ENCODE data around the gene SETD7. TPM values are rescaled to one million over a fixed set of nuclear protein-coding genes. Genes with fewer than 3 reads are reported as not detected.
"Not testable (repeated sequence)": the region's sequence is repeated elsewhere in the genome, so short reads cannot be mapped to it uniquely, and the experiment has no call there.

The SETD7 gene
- total RNA-seq, 5 donors from 2014 or later (not counting 1 experiment from before 2014, with no cell fraction given) = 6.5 to 17.5 (median 10.3) TPM

- Mint-ChIP-seq H3K4me3 (no peak overlapping the region), H3K27ac (no peak overlapping the region), H3K27me3 (no peaks in the 10 kb centered on the region), H3K4me1 (peaks cover 20 to 25% (median 21%) of the 10 kb centered on the region in 3 donors), H3K36me3 (peaks cover 55% of the 10 kb centered on the region), H3K9me3 (peaks cover 6 to 26% (median 7%) of the 10 kb centered on the region in 3 donors)
- no peak for DNase-seq
- Histone ChIP-seq H3K9me3 (peaks cover 2% of the 10 kb centered on the region), H3K4me1 (ENCODE audit: control insufficient read depth in 1 of 2, extremely low read depth in 1 of 2, insufficient read depth in 2 of 2, low read length in 2 of 2) (peaks cover 0 to 4% of the 10 kb centered on the region in 2 experiments), H3K27me3 (replicated peaks in 1 of 2; ENCODE audit: control insufficient read depth in 2 of 2, extremely low read depth in 1 of 2, insufficient read depth in 2 of 2, low read length in 1 of 2) (no peaks in the 10 kb centered on the region), H3K27ac (ENCODE audit: low read length) (no peak overlapping the region), H3K4me3 (ENCODE audit: control insufficient read depth in 1 of 2, extremely low read depth in 1 of 2, low read length in 1 of 2) (no peak overlapping the region), H3K36me3 (ENCODE audit: control insufficient read depth in 2 of 2, extremely low read depth in 1 of 2, insufficient read depth in 1 of 2, low read length in 1 of 2) (peaks cover 0 to 9% of the 10 kb centered on the region in 2 donors)
- WGBS (ENCODE audit: insufficient coverage) = 92% methylated on average over 2 of the region's 6 CpGs
- CTCF ChIA-PET = interaction anchor here (0.7 kb wide), 2 partner anchors 69 to 441 kb away, joined by 6 read pairs; no protein-coding TSS in a partner anchor
- POLR2A ChIA-PET = no interaction called here
- no peak for ATAC-seq (replicated peaks in 1 of 4)
These were observed 84.9 kb downstream of the SETD7 start for GRCh38 chr4:139470997-139471665.

- peaks cover 21 to 28% (median 26%) of the 10 kb centered on the region in 3 donors for H3K4me1 Mint-ChIP-seq
- Histone ChIP-seq H3K36me3 (ENCODE audit: control insufficient read depth in 2 of 2, extremely low read depth in 1 of 2, insufficient read depth in 1 of 2, low read length in 1 of 2) (peaks cover 0 to 9% of the 10 kb centered on the region in 2 donors), H3K9me3 (peaks cover 2% of the 10 kb centered on the region), H3K4me1 (ENCODE audit: control insufficient read depth in 1 of 2, extremely low read depth in 1 of 2, insufficient read depth in 2 of 2, low read length in 2 of 2) (peaks cover 0 to 4% of the 10 kb centered on the region in 2 experiments), H3K27me3 (replicated peaks in 1 of 2; ENCODE audit: control insufficient read depth in 2 of 2, extremely low read depth in 1 of 2, insufficient read depth in 2 of 2, low read length in 1 of 2) (no peaks in the 10 kb centered on the region), H3K27ac (ENCODE audit: low read length) (no peak overlapping the region), H3K4me3 (ENCODE audit: control insufficient read depth in 1 of 2, extremely low read depth in 1 of 2, low read length in 1 of 2) (no peak overlapping the region)
- no peak overlapping the region for H3K27ac Mint-ChIP-seq
- H3K36me3 Mint-ChIP-seq = peaks cover 54% of the 10 kb centered on the region
- POLR2A ChIA-PET = no interaction called here
- CTCF ChIA-PET = interaction anchor here in 1 of 2 donors (0.7 kb wide), 1 partner anchor 31 kb away, joined by 3 read pairs; no protein-coding TSS in a partner anchor
- peaks cover 6 to 26% (median 7%) of the 10 kb centered on the region in 3 donors for H3K9me3 Mint-ChIP-seq
- H3K4me3 Mint-ChIP-seq = no peak overlapping the region
- no peak for DNase-seq
- no peaks in the 10 kb centered on the region for H3K27me3 Mint-ChIP-seq
- ATAC-seq (replicated peaks in 1 of 4) = no peak
These were observed 85.7 kb downstream of the SETD7 start for GRCh38 chr4:139470295-139470694.

DNA sequence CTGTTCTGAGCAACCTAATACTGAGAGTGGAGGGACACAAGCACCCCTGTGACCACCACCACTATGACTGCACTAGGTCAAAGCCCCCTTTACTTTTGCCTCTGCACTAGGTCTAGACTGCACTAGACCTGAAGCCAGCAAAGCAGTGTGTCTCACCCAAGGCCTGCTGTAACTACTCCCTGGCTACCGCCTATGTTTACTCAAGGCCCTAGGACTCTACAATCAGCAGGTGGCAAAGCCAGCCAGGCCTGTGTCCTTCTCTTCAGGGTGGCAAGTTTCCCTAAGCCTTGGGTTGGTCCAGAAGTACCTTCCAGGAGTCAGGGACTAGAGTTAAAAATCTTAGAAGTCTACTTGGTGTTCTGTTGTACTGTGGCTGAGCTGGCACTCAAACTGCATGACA is 86.2 kb downstream of the SETD7 start:
- H3K27me3 Mint-ChIP-seq = no peaks in the 10 kb centered on the region
- H3K27me3 ChIP-seq (replicated peaks in 1 of 2; ENCODE audit: control insufficient read depth in 2 of 2, extremely low read depth in 1 of 2, insufficient read depth in 2 of 2, low read length in 1 of 2) = no peaks in the 10 kb centered on the region
- 100% methylated on average over 1 of the region's 1 CpG for WGBS (ENCODE audit: insufficient coverage)
- peaks cover 0 to 4% of the 10 kb centered on the region in 2 experiments for H3K4me1 ChIP-seq (ENCODE audit: control insufficient read depth in 1 of 2, extremely low read depth in 1 of 2, insufficient read depth in 2 of 2, low read length in 2 of 2)
- H3K36me3 ChIP-seq (ENCODE audit: control insufficient read depth in 2 of 2, extremely low read depth in 1 of 2, insufficient read depth in 1 of 2, low read length in 1 of 2) = peaks cover 0 to 9% of the 10 kb centered on the region in 2 donors
- H3K4me3 Mint-ChIP-seq = no peak overlapping the region
- no peak overlapping the region for H3K27ac Mint-ChIP-seq
- no peak for ATAC-seq (replicated peaks in 1 of 4)
- ChIA-PET POLR2A (no interaction called here), CTCF (interaction anchor here in 1 of 2 donors (0.7 kb wide), 1 partner anchor 31 kb away, joined by 3 read pairs; no protein-coding TSS in a partner anchor)
- H3K9me3 Mint-ChIP-seq = peaks cover 6 to 26% (median 7%) of the 10 kb centered on the region in 3 donors
- H3K36me3 Mint-ChIP-seq = peaks cover 54% of the 10 kb centered on the region
- H3K27ac ChIP-seq (ENCODE audit: low read length) = no peak overlapping the region
- no peak for DNase-seq
- H3K9me3 ChIP-seq = peaks cover 2% of the 10 kb centered on the region
- peaks cover 25 to 33% (median 29%) of the 10 kb centered on the region in 3 donors for H3K4me1 Mint-ChIP-seq
- H3K4me3 ChIP-seq (ENCODE audit: control insufficient read depth in 1 of 2, extremely low read depth in 1 of 2, low read length in 1 of 2) = no peak overlapping the region

DNA sequence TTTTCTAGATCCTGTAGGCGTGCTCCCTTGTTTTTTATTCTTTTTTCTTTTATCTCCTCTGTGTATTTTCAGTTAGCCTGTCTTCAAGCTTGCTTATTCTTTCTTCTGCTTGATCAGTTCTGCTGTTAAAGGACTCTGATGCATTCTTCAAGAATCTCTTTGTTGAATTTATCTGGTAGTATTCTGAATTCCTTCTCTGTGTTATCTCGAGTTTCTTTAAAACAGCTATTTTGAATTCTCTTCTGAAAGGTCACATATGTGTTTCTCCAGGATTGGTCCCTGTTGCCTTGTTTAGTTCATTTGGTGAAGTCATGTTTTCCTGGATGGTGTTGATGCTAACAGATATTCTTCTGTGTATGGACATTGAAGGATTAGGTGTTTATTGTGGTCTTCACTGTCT is 86.8 kb downstream of the SETD7 start:
- H3K36me3 Mint-ChIP-seq = peaks cover 58% of the 10 kb centered on the region
- Histone ChIP-seq H3K4me3 (ENCODE audit: control insufficient read depth in 1 of 2, extremely low read depth in 1 of 2, low read length in 1 of 2) (no peak overlapping the region), H3K36me3 (ENCODE audit: control insufficient read depth in 2 of 2, extremely low read depth in 1 of 2, insufficient read depth in 1 of 2, low read length in 1 of 2) (peaks cover 0 to 9% of the 10 kb centered on the region in 2 donors), H3K27me3 (replicated peaks in 1 of 2; ENCODE audit: control insufficient read depth in 2 of 2, extremely low read depth in 1 of 2, insufficient read depth in 2 of 2, low read length in 1 of 2) (no peaks in the 10 kb centered on the region), H3K4me1 (ENCODE audit: control insufficient read depth in 1 of 2, extremely low read depth in 1 of 2, insufficient read depth in 2 of 2, low read length in 2 of 2) (peaks cover 0 to 4% of the 10 kb centered on the region in 2 experiments), H3K27ac (ENCODE audit: low read length) (no peak overlapping the region), H3K9me3 (peaks cover 2% of the 10 kb centered on the region)
- no peak for ATAC-seq (replicated peaks in 1 of 4)
- no peak for DNase-seq
- no peaks in the 10 kb centered on the region for H3K27me3 Mint-ChIP-seq
- peaks cover 25 to 37% (median 29%) of the 10 kb centered on the region in 3 donors for H3K4me1 Mint-ChIP-seq
- peaks cover 6 to 26% (median 7%) of the 10 kb centered on the region in 3 donors for H3K9me3 Mint-ChIP-seq
- 88% methylated on average over 1 of the region's 2 CpGs for WGBS (ENCODE audit: insufficient coverage)
- ChIA-PET POLR2A (no interaction called here), CTCF (interaction anchor here in 1 of 2 donors (0.6 kb wide), 1 partner anchor 13 kb away, joined by 4 read pairs; no protein-coding TSS in a partner anchor)
- no peak overlapping the region for H3K27ac Mint-ChIP-seq
- H3K4me3 Mint-ChIP-seq = no peak overlapping the region

DNA sequence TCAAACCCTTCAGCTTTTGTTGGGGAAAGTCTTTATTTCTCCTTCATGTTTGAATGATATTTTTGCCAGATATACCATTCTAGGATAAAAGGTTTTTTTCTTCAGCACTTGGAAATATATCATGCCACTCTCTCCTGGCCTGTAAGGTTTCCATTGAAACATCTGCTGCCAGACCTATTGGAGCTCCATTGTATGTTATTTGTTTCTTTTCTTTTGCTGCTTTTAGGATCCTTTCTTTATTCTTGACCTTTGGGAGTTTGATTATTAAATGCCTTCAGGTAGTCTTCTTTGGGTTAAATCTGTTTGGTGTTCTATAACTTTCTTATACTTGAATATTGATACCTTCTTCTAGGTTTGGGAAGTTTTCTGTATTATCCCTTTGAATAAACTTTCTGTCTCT is 87.3 kb downstream of the SETD7 start:
- POLR2A ChIA-PET; H3K36me3 ChIP-seq (ENCODE audit: control insufficient read depth in 2 of 2, extremely low read depth in 1 of 2, insufficient read depth in 1 of 2, low read length in 1 of 2); H3K27me3 Mint-ChIP-seq; ATAC-seq (replicated peaks in 1 of 4); H3K4me3 ChIP-seq (ENCODE audit: control insufficient read depth in 1 of 2, extremely low read depth in 1 of 2, low read length in 1 of 2); H3K27ac Mint-ChIP-seq; H3K9me3 ChIP-seq; H3K27me3 ChIP-seq (replicated peaks in 1 of 2; ENCODE audit: control insufficient read depth in 2 of 2, extremely low read depth in 1 of 2, insufficient read depth in 2 of 2, low read length in 1 of 2); H3K4me3 Mint-ChIP-seq; H3K27ac ChIP-seq (ENCODE audit: low read length); H3K4me1 ChIP-seq (ENCODE audit: control insufficient read depth in 1 of 2, extremely low read depth in 1 of 2, insufficient read depth in 2 of 2, low read length in 2 of 2); DNase-seq: not testable (repeated sequence)
- H3K4me1 Mint-ChIP-seq = peaks cover 29 to 37% (median 29%) of the 10 kb centered on the region in 3 donors
- CTCF ChIA-PET = interaction anchor here in 1 of 2 donors (0.6 kb wide), 1 partner anchor 13 kb away, joined by 4 read pairs; no protein-coding TSS in a partner anchor
- peaks cover 61% of the 10 kb centered on the region for H3K36me3 Mint-ChIP-seq
- H3K9me3 Mint-ChIP-seq = peaks cover 6 to 26% (median 7%) of the 10 kb centered on the region in 3 donors

DNA sequence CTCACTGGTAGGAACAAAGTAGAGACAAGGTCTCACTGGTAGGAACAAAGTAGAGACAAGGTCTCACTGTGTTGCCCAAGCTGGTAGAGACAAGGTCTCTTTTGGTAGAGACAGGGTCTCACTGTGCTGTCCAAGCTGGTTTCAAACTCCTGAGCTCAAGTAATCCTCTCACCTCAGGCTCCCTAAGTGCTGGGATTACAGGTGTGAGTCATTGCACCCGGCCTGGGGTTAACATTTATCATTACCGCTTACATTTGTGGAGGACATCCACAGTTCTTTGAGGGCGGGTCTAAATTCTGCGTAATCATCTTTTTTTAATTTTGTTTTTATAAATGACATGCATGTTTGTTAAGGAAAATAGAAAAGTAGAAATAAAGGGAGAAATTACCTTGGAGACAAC is 90.1 kb downstream of the SETD7 start:
- WGBS (ENCODE audit: insufficient coverage) = no CpG with 5 or more reads among the region's 4 CpGs
- ATAC-seq (replicated peaks in 1 of 4) (no peak), DNase-seq (no peak)
- Mint-ChIP-seq H3K4me3 (no peak overlapping the region), H3K27me3 (no peaks in the 10 kb centered on the region), H3K4me1 (peaks cover 35 to 41% (median 41%) of the 10 kb centered on the region in 3 donors), H3K9me3 (peaks cover 6 to 20% (median 7%) of the 10 kb centered on the region in 3 donors), H3K36me3 (peaks cover 50% of the 10 kb centered on the region), H3K27ac (no peak overlapping the region)
- Histone ChIP-seq H3K27me3 (replicated peaks in 1 of 2; ENCODE audit: control insufficient read depth in 2 of 2, extremely low read depth in 1 of 2, insufficient read depth in 2 of 2, low read length in 1 of 2) (no peaks in the 10 kb centered on the region), H3K36me3 (ENCODE audit: control insufficient read depth in 2 of 2, extremely low read depth in 1 of 2, insufficient read depth in 1 of 2, low read length in 1 of 2) (no peaks in the 10 kb centered on the region), H3K4me3 (ENCODE audit: control insufficient read depth in 1 of 2, extremely low read depth in 1 of 2, low read length in 1 of 2) (no peak overlapping the region), H3K27ac (ENCODE audit: low read length) (no peak overlapping the region), H3K9me3 (peaks cover 2% of the 10 kb centered on the region), H3K4me1 (ENCODE audit: control insufficient read depth in 1 of 2, extremely low read depth in 1 of 2, insufficient read depth in 2 of 2, low read length in 2 of 2) (peaks cover 0 to 4% of the 10 kb centered on the region in 2 experiments)
- POLR2A ChIA-PET = interaction anchor here in 1 of 2 donors (0.5 kb wide), 1 partner anchor 177 kb away, joined by 6 read pairs; no protein-coding TSS in a partner anchor
- CTCF ChIA-PET = interaction anchor here in 1 of 2 donors (0.6 kb wide), 1 partner anchor 849 kb away, joined by 3 read pairs; no protein-coding TSS in a partner anchor
